GM12878 (cell line): Measurements from ENCODE around the gene ZMIZ1. TPM values are rescaled to one million over a fixed set of nuclear protein-coding genes. Genes with fewer than 3 reads are reported as not detected.
A peak's percentile ranks its signal among the peaks of the same experiment; 100 is the strongest.

Experiments used
- BACH1 ChIP-seq: fragments of 450-650 bp; IDR thresholded peaks from 2 replicates; pipeline ENCODE4 v1.6.1; 2017; ENCODE audit warnings: mild to moderate bottlenecking, borderline replicate concordance
- CUX1 ChIP-seq: IDR thresholded peaks from 2 replicates; pipeline ENCODE4 v1.6.1; 2012; ENCODE audit warnings: improper control_type of control experiment, low read depth, low read length; ENCODE audit not compliant: insufficient replicate concordance
- DPF2 ChIP-seq: fragments of 450-650 bp; IDR thresholded peaks from 2 replicates; pipeline ENCODE4 v1.6.1; 2017; ENCODE audit warnings: mild to moderate bottlenecking
- EZH2 ChIP-seq: IDR thresholded peaks from 2 replicates; pipeline ENCODE4 v1.6.1; 2012; ENCODE audit warnings: low read depth, mild to moderate bottlenecking, control low read depth, inconsistent platforms, low read length, borderline replicate concordance; ENCODE audit not compliant: control insufficient read depth
- HDGF ChIP-seq: fragments of 450-650 bp; IDR thresholded peaks from 2 replicates; pipeline ENCODE4 v1.6.1; 2016; ENCODE audit warnings: antibody characterized with exemption
- HSF1 ChIP-seq: fragments of 150-350 bp; IDR thresholded peaks from 2 replicates; pipeline ENCODE4 v1.6.1; 2014; ENCODE audit warnings: mild to moderate bottlenecking, low read depth, low read length
- JUNB ChIP-seq: IDR thresholded peaks from 2 replicates; pipeline ENCODE4 v1.6.1; 2016; ENCODE audit warnings: antibody characterized with exemption, mild to moderate bottlenecking
- JUND ChIP-seq: IDR thresholded peaks from 2 replicates; pipeline ENCODE4 v1.6.1; 2012; ENCODE audit warnings: low read depth, mild to moderate bottlenecking, low read length, improper control_type of control experiment, moderate library complexity
- LARP7 ChIP-seq: fragments of 450-650 bp; IDR thresholded peaks from 2 replicates; pipeline ENCODE4 v1.6.1; 2017; ENCODE audit warnings: mild to moderate bottlenecking
- MAX ChIP-seq: IDR thresholded peaks from 2 replicates; pipeline ENCODE4 v1.6.1; 2012; ENCODE audit warnings: low read depth, low read length, improper control_type of control experiment
- MEF2B ChIP-seq: fragments of 450-650 bp; IDR thresholded peaks from 2 replicates; pipeline ENCODE4 v1.6.1; 2018; ENCODE audit warnings: mild to moderate bottlenecking, moderate library complexity; ENCODE audit not compliant: partially characterized antibody, poor library complexity, severe bottlenecking
- SMAD1 ChIP-seq: fragments of 450-650 bp; IDR thresholded peaks from 2 replicates; pipeline ENCODE4 v1.6.1; 2018; ENCODE audit warnings: mild to moderate bottlenecking, low read depth; ENCODE audit not compliant: partially characterized antibody
- SUPT20H ChIP-seq: IDR thresholded peaks from 2 replicates; pipeline ENCODE4 v1.6.1; 2011; ENCODE audit warnings: low read depth, mild to moderate bottlenecking, low read length, moderate library complexity, borderline replicate concordance; ENCODE audit not compliant: control insufficient read depth
- TAF1 ChIP-seq: IDR thresholded peaks from 2 replicates; pipeline ENCODE4 v1.6.1; 2011; ENCODE audit warnings: mild to moderate bottlenecking, low read depth, low read length, borderline replicate concordance
- USF2 ChIP-seq: IDR thresholded peaks from 2 replicates; pipeline ENCODE4 v1.6.1; 2011; ENCODE audit warnings: low read depth, low read length, improper control_type of control experiment, borderline replicate concordance
- ZNF217 ChIP-seq: fragments of 450-650 bp; IDR thresholded peaks from 2 replicates; pipeline ENCODE4 v1.6.1; 2017; ENCODE audit warnings: antibody characterized with exemption, mild to moderate bottlenecking
- ZNF687 ChIP-seq: fragments of 450-650 bp; IDR thresholded peaks from 2 replicates; pipeline ENCODE4 v1.6.1; 2017; ENCODE audit warnings: mild to moderate bottlenecking, moderate library complexity
- polyA plus RNA-seq, 11 experiments: library from polyadenylated mRNA; depleted of rRNA in 4 of 11; unstranded in 6 of 11; stranded (reverse) in 5 of 11; fragments of >200 nt; fragmentation: Nextera tagmentation in 4 of 11; fragmentation: Illumina TruSeq in 1 of 11; extraction: Ambion mirVana in 4 of 11; extraction: Trizol in 1 of 11; gene quantifications; 1 replicate in 1 of 11; 2 replicates in 10 of 11; pipeline versions ENCODE4 v1.2.1 to v1.2.3, GENCODE V29; 2011 to 2016; ENCODE audit warnings: inconsistent platforms in 2 of 11, missing spikeins in 2 of 11, low read depth in 1 of 11
- total RNA-seq, 4 experiments: library from RNA; depleted of rRNA in 3 of 4; stranded (reverse); fragments of >200 nt in 3 of 4; fragmentation: Illumina TruSeq in 1 of 4; extraction: Trizol in 1 of 4; gene quantifications; 2 replicates each; pipeline versions ENCODE4 v1.2.1 to v1.2.3, GENCODE V29; 2013 to 2021

ZMIZ1 gene
- total and polyA plus RNA-seq, 10 of the 15 experiments (the other 5 are each of a cell fraction or from before 2014, with no cell fraction given) = 3.1 to 82.3 (median 14.9) TPM

GRCh38 chr10:79266543-79267312 lies 198.0 kb downstream of the ZMIZ1 start (continued):
- peak; percentile 85 for TF ChIP-seq MEF2B
- TF ChIP-seq BACH1 = peak; percentile 23; the same call in 1 of the 2 replicates
- TF ChIP-seq LARP7 = 0 out of 2 replicates have a peak, but pooled peaks have one; percentile 13
- no peak for TF ChIP-seq ZNF217
- TF ChIP-seq JUNB = peak; percentile 94
- TF ChIP-seq ZNF687 = no peak
- TF ChIP-seq SMAD1 = no peak
- TF ChIP-seq HDGF = no peak
- TF ChIP-seq JUND = peak; percentile 59
- TF ChIP-seq CUX1 = peak; percentile 46
- no peak for TF ChIP-seq SUPT20H
- TF ChIP-seq TAF1 = no peak
- TF ChIP-seq EZH2 = no peak
- TF ChIP-seq USF2 = no peak
- TF ChIP-seq MAX = no peak
- peak; percentile 95 for TF ChIP-seq DPF2
- no peak for TF ChIP-seq HSF1
